ENCODE data around the gene GLS. TPM values are rescaled to one million over a fixed set of nuclear protein-coding genes. Genes with fewer than 3 reads are reported as not detected.
"Not testable (repeated sequence)": the region's sequence is repeated elsewhere in the genome, so short reads cannot be mapped to it uniquely, and the experiment has no call there.

The GLS gene
- total RNA-seq, 2 donors from 2014 or later, result 269 to 288 TPM

GRCh38 chr2:190959911-190960788, 79.5 kb downstream of the GLS start:
- Mint-ChIP-seq H3K27me3 (ENCODE audit: low read depth) (no peaks in the 10 kb centered on the region), H3K9me3 (peaks cover 0 to 9% of the 10 kb centered on the region in 2 donors), H3K4me3 (no peak overlapping the region), H3K36me3 (ENCODE audit: insufficient read depth in 2 of 2) (peaks cover 19 to 48% of the 10 kb centered on the region in 2 donors), H3K4me1 (ENCODE audit: low read depth) (peaks cover 12% of the 10 kb centered on the region), H3K27ac (peak overlapping the region; percentile 94)
- ATAC-seq (replicated peaks in 1 of 2) (peak; percentile 28 to 32), DNase-seq (no peak)

GRCh38 chr2:190961117-190961516, 80.5 kb downstream of the GLS start:
- not testable (repeated sequence) for DNase-seq; H3K27me3 Mint-ChIP-seq (ENCODE audit: low read depth); ATAC-seq (replicated peaks in 1 of 2); H3K9me3 Mint-ChIP-seq; H3K4me3 Mint-ChIP-seq
- Mint-ChIP-seq H3K4me1 (ENCODE audit: low read depth) (peaks cover 12% of the 10 kb centered on the region), H3K27ac (peak overlapping the region; percentile 74), H3K36me3 (ENCODE audit: insufficient read depth in 2 of 2) (peaks cover 19 to 48% of the 10 kb centered on the region in 2 donors)

DNA sequence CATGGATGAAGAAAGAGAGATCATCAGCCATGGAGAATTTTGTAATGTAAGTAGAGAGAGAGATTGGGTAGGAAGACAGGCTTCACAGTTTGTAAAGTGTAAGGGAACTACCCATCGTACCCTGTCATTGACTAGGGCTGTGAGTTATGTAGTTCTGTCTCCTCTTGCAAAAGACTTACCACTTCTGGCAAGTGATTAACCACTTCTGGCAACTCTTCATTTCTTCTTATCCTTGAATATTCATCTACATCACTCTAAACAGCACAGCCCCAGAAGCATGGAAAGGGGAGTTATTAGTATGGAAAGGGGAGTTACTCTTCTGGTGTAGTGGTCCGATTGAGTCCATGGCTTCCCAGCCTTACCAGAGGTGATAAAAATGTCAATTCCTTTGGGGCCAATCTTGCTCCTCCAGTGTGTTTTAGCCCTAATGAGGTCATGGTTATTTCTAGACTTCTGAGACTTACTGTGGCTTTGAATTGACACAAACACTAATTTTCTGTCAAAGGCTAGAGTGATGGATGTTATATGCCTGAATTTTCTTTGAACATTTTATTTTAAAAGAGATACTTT, 81.4 kb downstream of the GLS start:
- Mint-ChIP-seq H3K27ac (peak overlapping the region; percentile 74), H3K4me3 (no peak overlapping the region), H3K4me1 (ENCODE audit: low read depth) (peaks cover 12% of the 10 kb centered on the region), H3K9me3 (no peaks in the 10 kb centered on the region), H3K27me3 (ENCODE audit: low read depth) (no peaks in the 10 kb centered on the region), H3K36me3 (ENCODE audit: insufficient read depth in 2 of 2) (peaks cover 15 to 44% of the 10 kb centered on the region in 2 donors)
- peak; percentile 16 to 28 for ATAC-seq (replicated peaks in 1 of 2)
- DNase-seq, result no peak

- H3K27me3 Mint-ChIP-seq (ENCODE audit: low read depth), result no peaks in the 10 kb centered on the region
- no peaks in the 10 kb centered on the region for H3K9me3 Mint-ChIP-seq
- H3K4me1 Mint-ChIP-seq (ENCODE audit: low read depth), result peaks cover 12% of the 10 kb centered on the region
- ATAC-seq (replicated peaks in 1 of 2), result no peak
- peaks cover 13 to 49% of the 10 kb centered on the region in 2 donors for H3K36me3 Mint-ChIP-seq (ENCODE audit: insufficient read depth in 2 of 2)
- no peak for DNase-seq
- no peak overlapping the region for H3K4me3 Mint-ChIP-seq
- H3K27ac Mint-ChIP-seq, result peak overlapping the region; percentile 75
These were observed 82.5 kb downstream of the GLS start for GRCh38 chr2:190963088-190963487.

- peaks cover 13 to 53% of the 10 kb centered on the region in 2 donors for H3K36me3 Mint-ChIP-seq (ENCODE audit: insufficient read depth in 2 of 2)
- ATAC-seq (replicated peaks in 1 of 2) (no peak), DNase-seq (no peak)
- no peaks in the 10 kb centered on the region for H3K9me3 Mint-ChIP-seq
- H3K27me3 Mint-ChIP-seq (ENCODE audit: low read depth), result no peaks in the 10 kb centered on the region
- H3K27ac Mint-ChIP-seq, result peak overlapping the region; percentile 78
- peaks cover 15% of the 10 kb centered on the region for H3K4me1 Mint-ChIP-seq (ENCODE audit: low read depth)
- no peak overlapping the region for H3K4me3 Mint-ChIP-seq
These were observed 83.7 kb downstream of the GLS start for GRCh38 chr2:190964170-190964795.

- peaks cover 19 to 66% of the 10 kb centered on the region in 2 donors for H3K36me3 Mint-ChIP-seq (ENCODE audit: insufficient read depth in 2 of 2)
- no peaks in the 10 kb centered on the region for H3K9me3 Mint-ChIP-seq
- peak overlapping the region; percentile 78 for H3K27ac Mint-ChIP-seq
- no peak overlapping the region for H3K4me3 Mint-ChIP-seq
- no peak for DNase-seq
- H3K27me3 Mint-ChIP-seq (ENCODE audit: low read depth), result no peaks in the 10 kb centered on the region
- ATAC-seq (replicated peaks in 1 of 2), result peak; percentile 12 to 20
- H3K4me1 Mint-ChIP-seq (ENCODE audit: low read depth), result peaks cover 29% of the 10 kb centered on the region
These were observed 85.1 kb downstream of the GLS start for GRCh38 chr2:190965580-190966222.

- DNase-seq (no peak), ATAC-seq (replicated peaks in 1 of 2) (no peak)
- peak overlapping the region; percentile 83 for H3K27ac Mint-ChIP-seq
- no peaks in the 10 kb centered on the region for H3K9me3 Mint-ChIP-seq
- no peak overlapping the region for H3K4me3 Mint-ChIP-seq
- H3K27me3 Mint-ChIP-seq (ENCODE audit: low read depth), result no peaks in the 10 kb centered on the region
- peaks cover 28% of the 10 kb centered on the region for H3K4me1 Mint-ChIP-seq (ENCODE audit: low read depth)
- H3K36me3 Mint-ChIP-seq (ENCODE audit: insufficient read depth in 2 of 2), result peaks cover 14 to 57% of the 10 kb centered on the region in 2 donors
These were observed 87.9 kb downstream of the GLS start for GRCh38 chr2:190968522-190968921.

DNA sequence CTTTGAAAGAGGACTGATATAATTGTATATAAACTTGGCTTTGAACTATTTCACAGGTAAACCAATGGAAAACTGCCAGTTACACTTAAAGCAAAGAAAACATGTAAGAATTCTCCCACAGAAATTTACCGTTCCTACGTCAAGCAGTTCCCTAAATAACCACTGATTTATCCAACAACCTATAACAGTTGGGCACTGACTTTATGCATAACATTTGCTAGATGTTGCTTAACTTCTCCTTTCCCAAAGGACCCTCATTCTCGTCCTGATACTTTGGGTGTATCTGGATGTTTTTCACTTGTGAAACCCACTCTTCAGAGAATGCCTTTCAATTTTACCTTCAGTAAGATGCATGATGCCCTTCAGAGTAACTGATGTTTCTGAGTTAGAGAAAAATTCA, 89.5 kb downstream of the GLS start:
- no peak overlapping the region for H3K4me3 Mint-ChIP-seq
- H3K9me3 Mint-ChIP-seq, result no peaks in the 10 kb centered on the region
- no peaks in the 10 kb centered on the region for H3K27me3 Mint-ChIP-seq (ENCODE audit: low read depth)
- peak overlapping the region; percentile 35 for H3K27ac Mint-ChIP-seq
- ATAC-seq (replicated peaks in 1 of 2) (no peak), DNase-seq (no peak)
- peaks cover 19 to 59% of the 10 kb centered on the region in 2 donors for H3K36me3 Mint-ChIP-seq (ENCODE audit: insufficient read depth in 2 of 2)
- H3K4me1 Mint-ChIP-seq (ENCODE audit: low read depth), result peaks cover 30% of the 10 kb centered on the region

GRCh38 chr2:190970873-190971506, 90.4 kb downstream of the GLS start:
- DNase-seq, result no peak
- H3K27me3 Mint-ChIP-seq (ENCODE audit: low read depth), result no peaks in the 10 kb centered on the region
- H3K4me3 Mint-ChIP-seq, result no peak overlapping the region
- H3K36me3 Mint-ChIP-seq (ENCODE audit: insufficient read depth in 2 of 2), result peaks cover 23 to 62% of the 10 kb centered on the region in 2 donors
- peak overlapping the region; percentile 35 for H3K27ac Mint-ChIP-seq
- peaks cover 30% of the 10 kb centered on the region for H3K4me1 Mint-ChIP-seq (ENCODE audit: low read depth)
- H3K9me3 Mint-ChIP-seq, result no peaks in the 10 kb centered on the region
- ATAC-seq (replicated peaks in 1 of 2), result peak; percentile 8 to 24

- Mint-ChIP-seq H3K27ac (no peak overlapping the region), H3K4me3 (no peak overlapping the region), H3K36me3 (ENCODE audit: insufficient read depth in 2 of 2) (peaks cover 28 to 64% of the 10 kb centered on the region in 2 donors), H3K9me3 (no peaks in the 10 kb centered on the region), H3K27me3 (ENCODE audit: low read depth) (no peaks in the 10 kb centered on the region), H3K4me1 (ENCODE audit: low read depth) (peaks cover 34% of the 10 kb centered on the region)
- ATAC-seq (replicated peaks in 1 of 2) (peak in 1 of 2 donors; percentile 18), DNase-seq (no peak)
These were observed 91.6 kb downstream of the GLS start for GRCh38 chr2:190972213-190972612.

DNA sequence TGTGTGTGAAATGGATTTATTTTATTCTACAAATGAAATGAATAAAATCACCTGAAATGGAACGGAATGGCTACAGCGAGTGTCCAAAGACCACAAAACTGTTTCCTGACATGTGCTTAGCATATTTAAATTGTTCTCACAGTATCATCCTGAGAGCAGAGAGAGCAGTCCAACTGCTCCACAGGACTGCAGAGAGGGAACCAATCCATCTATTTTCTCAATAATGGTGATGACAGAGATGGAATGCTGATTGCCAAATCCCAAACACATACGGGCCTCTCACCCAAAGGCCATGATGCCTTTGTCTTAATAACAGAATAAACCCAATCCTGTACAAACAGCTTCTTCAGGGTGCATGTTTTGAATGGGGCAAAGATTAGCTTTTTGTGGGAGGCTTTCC, 92.2 kb downstream of the GLS start:
- H3K4me3 Mint-ChIP-seq, result no peak overlapping the region
- H3K27ac Mint-ChIP-seq, result no peak overlapping the region
- no peak for ATAC-seq (replicated peaks in 1 of 2)
- no peaks in the 10 kb centered on the region for H3K27me3 Mint-ChIP-seq (ENCODE audit: low read depth)
- no peaks in the 10 kb centered on the region for H3K9me3 Mint-ChIP-seq
- no peak for DNase-seq
- H3K4me1 Mint-ChIP-seq (ENCODE audit: low read depth), result peaks cover 39% of the 10 kb centered on the region
- peaks cover 33 to 68% of the 10 kb centered on the region in 2 donors for H3K36me3 Mint-ChIP-seq (ENCODE audit: insufficient read depth in 2 of 2)

- H3K4me3 Mint-ChIP-seq, result no peak overlapping the region
- peaks cover 43% of the 10 kb centered on the region for H3K4me1 Mint-ChIP-seq (ENCODE audit: low read depth)
- no peaks in the 10 kb centered on the region for H3K9me3 Mint-ChIP-seq
- no peak for ATAC-seq (replicated peaks in 1 of 2)
- H3K27me3 Mint-ChIP-seq (ENCODE audit: low read depth), result no peaks in the 10 kb centered on the region
- H3K27ac Mint-ChIP-seq, result peak overlapping the region; percentile 61
- H3K36me3 Mint-ChIP-seq (ENCODE audit: insufficient read depth in 2 of 2), result peaks cover 32 to 68% of the 10 kb centered on the region in 2 donors
- DNase-seq, result no peak
These were observed 92.6 kb downstream of the GLS start for GRCh38 chr2:190973262-190973661.

Data from activated T-cell treated with anti-CD3 and anti-CD28 coated beads, Interleukin-2, amount 50 U/mL, for 72 hours (primary cell).